ENCODE measurements around the gene CAPN5.

The CAPN5 gene

DNA sequence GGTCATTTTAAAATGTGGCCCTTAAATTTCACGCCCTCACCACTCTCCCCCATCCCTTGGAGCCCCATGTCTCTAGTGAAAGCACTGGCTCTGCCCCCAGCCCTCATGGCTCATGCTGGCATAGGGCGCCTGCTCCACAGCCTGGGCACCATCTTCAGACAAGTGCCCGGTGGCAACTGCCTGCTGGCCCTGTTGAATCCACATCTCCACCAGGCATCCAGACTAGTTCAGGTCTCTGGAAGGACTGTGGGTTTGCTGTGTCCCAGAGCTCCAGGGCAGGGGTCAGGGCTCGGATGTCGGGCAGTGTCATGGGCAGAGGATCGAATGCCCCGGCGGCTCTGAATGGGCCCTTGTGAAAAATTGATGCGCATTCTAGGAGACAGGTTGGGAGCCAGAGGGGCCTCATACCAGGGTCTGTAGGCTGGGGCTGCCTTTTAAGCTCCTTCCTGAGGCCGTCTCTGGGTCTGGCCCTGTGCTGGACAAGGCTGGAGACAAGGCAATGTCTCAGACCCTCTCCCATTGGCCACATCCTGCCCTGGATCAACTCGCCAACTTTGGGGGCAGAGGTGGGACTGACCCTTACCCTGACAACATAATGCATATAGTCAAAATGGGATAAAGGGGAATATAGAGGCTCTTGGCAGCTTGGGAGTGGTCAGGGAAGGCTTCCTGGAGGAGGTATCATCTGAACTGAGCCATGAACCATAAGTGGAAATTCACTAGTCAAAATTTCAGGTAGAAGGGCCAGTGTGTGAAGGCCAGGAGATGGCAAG is 62.5 kb downstream of the CAPN5 start:
- Mint-ChIP-seq H3K4me3 (no peak overlapping the region), H3K27ac (no peak overlapping the region), H3K4me1 (peaks cover 21% of the 10 kb centered on the region), H3K9me3 (no peaks in the 10 kb centered on the region), H3K36me3 (no peaks in the 10 kb centered on the region)
- ATAC-seq (no peak), DNase-seq (ENCODE audit: low spot score in 2 of 2) (no peak)

DNA sequence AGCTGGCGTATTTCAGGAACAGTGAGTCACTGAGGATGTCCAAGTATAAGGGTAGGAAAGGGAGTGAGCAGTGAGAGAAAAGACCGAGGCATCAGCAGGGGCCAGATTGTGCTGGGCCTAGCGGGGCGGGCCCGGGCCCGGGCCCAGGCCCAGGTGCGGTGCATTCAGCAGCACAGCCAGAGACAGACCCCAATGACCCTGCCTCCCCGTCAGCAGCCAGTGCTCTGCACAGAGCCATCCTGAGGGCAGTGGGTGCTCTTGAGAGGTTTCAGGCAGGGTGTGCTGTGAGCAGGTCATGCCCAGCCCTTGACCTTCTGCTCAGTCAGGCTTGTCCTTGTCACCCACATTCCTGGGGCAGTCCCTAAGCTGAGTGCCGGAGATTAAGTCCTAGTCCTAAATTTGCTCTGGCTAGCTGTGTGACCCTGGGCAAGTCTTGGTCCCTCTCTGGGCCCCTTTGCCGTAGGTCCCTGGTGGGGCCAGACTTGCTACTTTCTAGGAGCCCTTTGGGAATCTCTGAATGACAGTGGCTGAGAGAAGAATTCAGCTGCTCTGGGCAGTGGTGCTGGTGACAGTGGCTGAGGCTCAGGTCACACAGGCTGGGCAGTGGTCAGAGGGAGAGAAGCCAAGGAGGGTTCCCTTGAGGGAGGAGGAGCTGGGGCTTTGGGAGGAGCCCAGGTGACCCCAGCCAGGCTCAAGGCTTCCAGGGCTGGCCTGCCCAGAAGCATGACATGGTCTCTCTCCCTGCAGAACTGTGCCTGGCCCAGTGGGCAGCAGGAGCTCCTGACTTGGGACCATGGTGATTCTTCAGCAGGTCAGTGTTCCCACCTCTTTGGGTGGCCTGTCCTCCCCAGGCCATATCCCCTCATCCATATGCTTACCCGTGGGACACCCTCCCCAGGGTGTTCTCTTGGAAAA is 63.3 kb downstream of the CAPN5 start:
- no peak overlapping the region for H3K4me3 Mint-ChIP-seq
- peaks cover 23% of the 10 kb centered on the region for H3K4me1 Mint-ChIP-seq
- ATAC-seq (no peak), DNase-seq (ENCODE audit: low spot score in 2 of 2) (no peak)
- H3K9me3 Mint-ChIP-seq = no peaks in the 10 kb centered on the region
- no peak overlapping the region for H3K27ac Mint-ChIP-seq
- H3K36me3 Mint-ChIP-seq = no peaks in the 10 kb centered on the region

DNA sequence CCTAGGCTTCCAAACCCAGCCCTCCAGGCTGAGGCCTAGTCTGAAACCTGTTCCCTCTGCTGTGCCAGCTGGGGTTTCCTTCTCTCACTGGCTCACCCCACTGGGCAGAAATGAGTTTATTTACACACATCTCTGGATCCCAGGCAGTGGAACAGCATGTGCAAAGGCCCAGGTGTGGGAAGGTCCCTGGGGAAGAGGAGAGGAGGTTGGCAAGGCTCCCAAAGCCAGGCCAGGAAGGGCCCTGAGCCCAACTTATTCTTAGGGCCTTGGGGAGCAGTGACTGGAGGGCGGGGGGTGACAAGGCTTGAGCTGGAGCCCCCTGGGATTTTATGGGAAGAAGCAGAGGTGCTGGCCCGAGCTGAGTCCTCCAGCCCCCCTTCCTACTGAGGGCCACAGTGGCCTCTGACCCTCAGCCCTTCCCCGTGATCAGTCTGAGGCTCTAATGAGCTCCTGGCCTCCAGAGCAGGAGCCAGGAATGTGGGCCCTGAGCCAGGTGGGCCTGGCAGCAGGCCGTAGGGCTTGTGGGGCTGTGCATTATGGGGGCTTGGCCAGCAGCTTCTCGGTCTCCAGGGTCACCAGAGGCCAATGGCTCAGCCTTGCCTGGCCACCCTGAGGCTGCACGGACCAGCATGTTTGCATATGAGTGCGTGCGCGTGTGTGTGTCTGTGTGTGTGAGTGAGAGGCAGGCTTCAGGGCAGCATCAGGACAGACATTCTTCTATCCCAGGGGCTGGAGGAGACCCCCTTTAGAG is 64.2 kb downstream of the CAPN5 start:
- DNase-seq (ENCODE audit: low spot score in 2 of 2) = no peak
- Mint-ChIP-seq H3K27ac (no peak overlapping the region), H3K4me3 (no peak overlapping the region), H3K36me3 (no peaks in the 10 kb centered on the region), H3K4me1 (peaks cover 32% of the 10 kb centered on the region), H3K9me3 (no peaks in the 10 kb centered on the region)
- ATAC-seq = no peak

DNA sequence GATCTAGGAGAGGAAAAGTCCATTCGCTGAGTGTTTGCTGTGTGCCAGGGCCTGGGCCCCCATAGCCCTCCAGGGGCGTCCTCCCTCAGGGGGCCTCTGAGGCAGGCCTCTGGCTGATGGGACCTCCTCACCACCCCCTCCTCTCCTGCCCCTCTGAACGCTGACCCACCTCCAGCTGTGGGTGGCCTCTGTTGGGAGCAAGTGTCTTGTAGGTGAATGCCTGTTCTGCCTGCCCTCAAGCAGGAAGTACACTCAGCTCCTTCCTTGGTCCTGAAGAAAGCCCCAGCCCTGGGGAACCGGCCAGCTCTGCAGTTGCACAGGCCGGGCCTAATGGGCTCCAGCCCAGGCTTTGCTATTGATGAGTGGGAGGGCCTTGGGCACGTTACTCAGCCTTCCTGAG is 64.8 kb downstream of the CAPN5 start:
- H3K36me3 Mint-ChIP-seq = no peaks in the 10 kb centered on the region
- no peak overlapping the region for H3K27ac Mint-ChIP-seq
- ATAC-seq (no peak), DNase-seq (ENCODE audit: low spot score in 2 of 2) (no peak)
- peaks cover 32% of the 10 kb centered on the region for H3K4me1 Mint-ChIP-seq
- no peaks in the 10 kb centered on the region for H3K9me3 Mint-ChIP-seq
- H3K4me3 Mint-ChIP-seq = no peak overlapping the region

DNA sequence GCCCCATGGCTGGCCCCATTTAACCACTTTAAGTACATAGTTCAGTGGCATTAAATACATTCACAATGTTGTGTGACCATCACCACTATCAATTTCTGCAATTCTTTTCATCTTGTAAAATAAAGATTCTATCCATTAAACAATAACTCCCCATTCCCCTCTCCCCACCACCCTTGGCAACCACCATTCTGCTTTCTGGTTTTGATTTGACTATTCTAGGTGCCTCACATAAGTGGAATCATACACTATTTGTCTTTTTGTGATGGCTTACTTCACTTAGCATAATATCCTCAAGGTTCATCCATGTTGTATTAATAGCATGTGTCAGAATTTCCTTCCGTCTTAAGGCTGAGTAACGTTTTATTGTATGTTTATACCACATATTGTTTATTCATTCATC is 68.3 kb downstream of the CAPN5 start:
- peaks cover 23% of the 10 kb centered on the region for H3K4me1 Mint-ChIP-seq
- H3K4me3 Mint-ChIP-seq = no peak overlapping the region
- ATAC-seq = no peak
- H3K36me3 Mint-ChIP-seq = no peaks in the 10 kb centered on the region
- no peak overlapping the region for H3K27ac Mint-ChIP-seq
- H3K9me3 Mint-ChIP-seq = no peaks in the 10 kb centered on the region
- DNase-seq (ENCODE audit: low spot score in 2 of 2) = no peak

DNA sequence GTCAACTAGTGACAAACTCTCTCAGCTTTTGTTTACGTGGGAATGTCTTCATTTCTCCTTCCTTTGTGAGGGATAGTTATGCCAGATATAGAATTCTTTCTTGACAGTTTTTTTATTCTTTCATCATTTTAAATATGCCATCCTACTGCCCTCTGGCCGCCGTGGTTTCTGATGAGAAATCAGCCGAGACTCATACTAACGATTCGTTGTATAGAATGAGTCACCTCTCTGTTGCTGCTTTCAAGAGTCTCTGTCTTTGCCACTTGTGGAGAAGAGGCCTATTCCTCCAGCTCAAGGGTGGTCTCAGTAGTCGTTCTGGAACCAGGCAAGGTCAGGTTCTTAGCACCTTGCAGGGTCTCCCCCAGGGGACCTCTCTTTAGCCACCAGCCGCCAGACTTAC is 69.3 kb downstream of the CAPN5 start:
- no peak overlapping the region for H3K4me3 Mint-ChIP-seq
- ATAC-seq (peak; percentile 81), DNase-seq (ENCODE audit: low spot score in 2 of 2) (no peak)
- peak overlapping the region; percentile 14 for H3K27ac Mint-ChIP-seq
- peaks cover 23% of the 10 kb centered on the region for H3K4me1 Mint-ChIP-seq
- no peaks in the 10 kb centered on the region for H3K9me3 Mint-ChIP-seq
- no peaks in the 10 kb centered on the region for H3K36me3 Mint-ChIP-seq

DNA sequence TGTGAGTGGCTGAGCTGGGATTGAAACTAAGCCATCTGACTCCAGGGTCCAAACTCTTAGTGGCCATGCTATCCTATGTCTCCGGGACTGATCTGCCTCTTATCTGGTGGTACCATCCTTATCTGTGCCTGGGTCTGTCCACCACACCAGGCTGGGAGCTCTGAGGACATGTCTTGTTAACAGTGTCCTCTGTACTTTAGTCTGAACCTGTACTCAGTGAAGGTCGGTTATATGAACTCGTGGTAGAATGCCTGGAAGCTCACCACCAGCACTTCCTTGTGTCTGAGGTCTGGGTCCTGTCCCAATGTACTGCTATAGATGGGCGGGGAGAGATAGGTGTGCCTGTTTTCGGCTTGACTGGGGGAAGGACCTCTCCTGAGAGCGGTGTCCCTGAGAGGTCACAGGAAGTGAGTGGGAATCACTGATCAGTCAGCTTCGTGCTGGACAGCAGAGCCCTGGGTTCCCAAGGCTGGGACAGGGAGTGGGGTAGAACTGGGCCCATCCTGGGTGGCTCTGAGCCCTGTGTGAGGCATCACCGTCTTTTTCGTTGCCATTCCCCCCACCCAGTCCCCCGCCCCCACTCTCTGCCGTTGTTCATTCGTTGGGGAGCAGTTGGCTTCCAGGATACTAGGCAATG is 70.1 kb downstream of the CAPN5 start:
- peak overlapping the region; percentile 14 for H3K27ac Mint-ChIP-seq
- H3K4me1 Mint-ChIP-seq = peaks cover 28% of the 10 kb centered on the region
- peaks cover 2% of the 10 kb centered on the region for H3K36me3 Mint-ChIP-seq
- DNase-seq (ENCODE audit: low spot score in 2 of 2) = no peak
- no peaks in the 10 kb centered on the region for H3K9me3 Mint-ChIP-seq
- no peak overlapping the region for H3K4me3 Mint-ChIP-seq
- ATAC-seq = no peak

DNA sequence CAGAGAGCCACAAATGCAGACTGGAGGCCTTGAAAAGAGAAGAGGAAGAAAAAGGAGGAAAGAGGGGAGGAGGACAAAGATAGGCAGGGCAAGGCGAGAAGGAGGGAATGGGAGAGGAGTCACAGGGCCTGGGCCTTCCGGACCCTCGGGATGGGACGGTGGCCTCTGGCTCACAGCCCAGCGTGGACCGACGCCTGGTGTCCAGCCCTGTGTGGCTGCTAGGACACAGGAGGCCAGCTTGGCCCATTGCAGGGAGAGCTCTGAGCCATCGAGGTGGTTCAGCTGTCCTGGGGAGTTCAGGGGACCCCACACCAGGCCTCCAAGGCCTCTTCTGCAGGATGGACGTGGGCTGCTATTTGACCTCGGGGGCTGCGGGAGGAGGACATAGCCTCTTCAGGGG is 70.7 kb downstream of the CAPN5 start:
- no peak overlapping the region for H3K4me3 Mint-ChIP-seq
- no peak overlapping the region for H3K27ac Mint-ChIP-seq
- DNase-seq (ENCODE audit: low spot score in 2 of 2) (no peak), ATAC-seq (no peak)
- peaks cover 5% of the 10 kb centered on the region for H3K36me3 Mint-ChIP-seq
- peaks cover 33% of the 10 kb centered on the region for H3K4me1 Mint-ChIP-seq
- H3K9me3 Mint-ChIP-seq = no peaks in the 10 kb centered on the region

DNA sequence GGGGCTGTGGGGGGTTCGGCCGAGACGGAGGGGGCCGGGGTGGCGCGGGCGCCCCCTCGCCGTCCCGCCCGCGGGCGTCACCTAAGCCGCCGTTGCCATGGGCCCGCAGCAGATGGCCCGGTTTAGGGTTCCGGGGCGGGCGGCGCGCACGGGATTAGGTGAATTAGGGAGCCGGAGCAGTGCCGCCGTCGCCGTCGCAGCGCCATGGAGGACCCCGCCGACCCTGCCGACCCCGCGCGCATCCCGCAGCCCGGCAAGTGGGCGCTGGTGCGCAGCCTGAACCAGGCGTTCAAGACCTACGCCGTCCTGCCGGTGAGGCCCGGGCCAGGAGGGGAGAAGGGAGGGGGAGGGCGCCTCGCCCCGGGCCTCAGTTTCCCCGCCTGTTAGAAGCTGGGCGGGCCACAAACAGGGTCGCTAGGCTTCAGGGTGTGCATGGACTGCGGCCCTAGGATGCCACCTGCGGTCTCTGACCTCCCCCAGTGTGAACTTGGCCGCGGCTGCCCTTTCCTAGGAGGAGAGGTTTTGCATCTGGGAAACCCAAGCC is 71.4 kb downstream of the CAPN5 start:
- no peak for ATAC-seq
- Mint-ChIP-seq H3K27ac (no peak overlapping the region), H3K4me1 (peaks cover 41% of the 10 kb centered on the region), H3K4me3 (no peak overlapping the region), H3K36me3 (peaks cover 5% of the 10 kb centered on the region), H3K9me3 (no peaks in the 10 kb centered on the region)
- no peak for DNase-seq (ENCODE audit: low spot score in 2 of 2)

DNA sequence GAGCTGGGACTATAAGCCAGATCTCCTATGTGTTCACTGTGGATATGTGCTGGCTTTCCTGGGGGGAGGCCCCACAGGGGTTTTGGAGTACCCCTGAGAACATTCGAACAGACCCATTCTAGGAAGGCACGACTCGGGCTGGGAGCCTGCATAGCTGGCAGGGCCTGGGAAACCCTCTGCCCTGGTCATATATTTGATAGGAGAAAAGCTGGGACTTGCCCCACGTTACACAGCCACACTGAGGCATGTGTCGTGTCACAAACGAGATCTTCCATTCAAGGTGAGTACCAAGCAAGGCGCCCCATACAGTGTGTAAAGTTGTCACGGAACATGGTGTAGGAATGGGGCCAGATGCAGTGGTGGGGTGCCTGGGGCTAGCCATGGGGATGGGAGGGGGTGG is 72.4 kb downstream of the CAPN5 start:
- no peak overlapping the region for H3K4me3 Mint-ChIP-seq
- DNase-seq (ENCODE audit: low spot score in 2 of 2) (no peak), ATAC-seq (no peak)
- H3K27ac Mint-ChIP-seq = no peak overlapping the region
- no peaks in the 10 kb centered on the region for H3K9me3 Mint-ChIP-seq
- peaks cover 48% of the 10 kb centered on the region for H3K4me1 Mint-ChIP-seq
- H3K36me3 Mint-ChIP-seq = peaks cover 5% of the 10 kb centered on the region

DNA sequence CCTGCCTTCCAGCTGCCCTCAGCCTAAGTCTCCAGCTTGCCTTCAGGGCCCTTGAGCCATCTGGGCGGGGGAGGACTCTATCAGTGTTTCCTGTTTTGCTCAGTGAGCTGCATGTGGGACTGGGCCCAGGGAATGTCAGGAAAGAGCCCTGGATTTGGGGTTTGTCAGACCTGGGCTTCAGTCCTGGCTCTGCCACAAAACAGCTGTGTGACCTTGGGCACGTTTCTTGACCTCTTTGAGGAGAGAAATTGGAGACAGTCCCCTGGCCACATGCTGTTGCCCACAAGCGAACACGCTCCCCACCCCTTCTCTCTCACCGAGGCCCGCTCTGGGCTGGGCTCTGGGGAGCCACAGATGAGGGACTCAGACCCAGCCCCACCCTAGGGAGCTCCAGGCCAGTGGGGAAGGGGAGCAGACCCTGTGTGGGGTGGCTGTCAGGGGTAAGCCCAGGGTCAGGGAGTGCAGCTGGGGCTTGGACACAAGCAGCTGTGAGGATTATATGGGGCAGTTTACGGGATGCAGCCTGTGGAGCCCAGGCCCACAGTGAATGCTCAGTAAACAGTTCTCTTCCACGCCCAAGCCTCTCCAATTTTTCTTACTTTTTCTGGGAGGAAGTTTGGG is 73.6 kb downstream of the CAPN5 start:
- DNase-seq (ENCODE audit: low spot score in 2 of 2) (no peak), ATAC-seq (no peak)
- H3K4me3 Mint-ChIP-seq = no peak overlapping the region
- no peak overlapping the region for H3K27ac Mint-ChIP-seq
- H3K36me3 Mint-ChIP-seq = peaks cover 5% of the 10 kb centered on the region
- H3K4me1 Mint-ChIP-seq = peaks cover 43% of the 10 kb centered on the region
- no peaks in the 10 kb centered on the region for H3K9me3 Mint-ChIP-seq

DNA sequence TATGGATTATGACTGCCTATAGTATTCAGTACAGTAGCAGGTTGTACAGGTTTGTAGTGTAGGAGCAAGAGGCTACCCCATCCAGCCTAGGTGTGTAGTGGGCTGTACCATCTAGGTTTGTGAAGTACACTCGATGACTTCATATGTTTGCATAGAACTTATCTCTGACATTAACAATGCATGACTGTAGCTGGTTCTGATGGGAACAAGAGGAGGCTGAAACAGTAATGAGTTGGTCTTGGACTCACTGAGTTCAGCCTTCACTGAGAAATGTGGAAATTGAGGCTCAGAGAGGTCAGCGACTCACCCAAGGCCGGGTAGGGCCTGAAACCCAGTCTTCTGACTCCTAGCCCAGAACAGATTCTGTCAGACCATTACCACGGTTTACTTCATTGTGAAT is 74.3 kb downstream of the CAPN5 start:
- H3K4me3 Mint-ChIP-seq = no peak overlapping the region
- H3K27ac Mint-ChIP-seq = no peak overlapping the region
- H3K36me3 Mint-ChIP-seq = peaks cover 5% of the 10 kb centered on the region
- no peak for DNase-seq (ENCODE audit: low spot score in 2 of 2)
- ATAC-seq = peak; percentile 77
- peaks cover 36% of the 10 kb centered on the region for H3K4me1 Mint-ChIP-seq
- H3K9me3 Mint-ChIP-seq = no peaks in the 10 kb centered on the region

DNA sequence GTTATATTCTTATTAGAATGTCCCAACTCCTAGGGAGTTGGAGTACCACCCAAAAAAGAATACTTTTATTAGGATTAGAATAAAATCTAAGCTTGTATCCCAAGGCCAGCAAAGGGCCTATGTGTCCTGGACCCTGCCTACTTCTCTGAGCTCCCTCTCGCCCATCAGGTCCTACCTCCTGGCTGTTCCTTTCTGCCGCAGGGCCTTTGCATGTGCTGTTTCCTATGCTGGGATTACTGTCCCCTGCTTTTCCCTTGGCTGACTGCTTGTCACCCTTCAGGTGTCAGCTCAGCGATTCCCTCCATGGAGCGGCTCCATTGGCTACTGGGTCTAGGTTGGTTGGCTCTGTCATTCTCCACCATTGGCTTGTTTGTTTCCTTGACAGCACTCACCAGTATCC is 74.7 kb downstream of the CAPN5 start:
- peaks cover 5% of the 10 kb centered on the region for H3K36me3 Mint-ChIP-seq
- no peak overlapping the region for H3K4me3 Mint-ChIP-seq
- H3K27ac Mint-ChIP-seq = peak overlapping the region; percentile 63
- DNase-seq (ENCODE audit: low spot score in 2 of 2) = no peak
- H3K9me3 Mint-ChIP-seq = no peaks in the 10 kb centered on the region
- no peak for ATAC-seq
- H3K4me1 Mint-ChIP-seq = peaks cover 31% of the 10 kb centered on the region

DNA sequence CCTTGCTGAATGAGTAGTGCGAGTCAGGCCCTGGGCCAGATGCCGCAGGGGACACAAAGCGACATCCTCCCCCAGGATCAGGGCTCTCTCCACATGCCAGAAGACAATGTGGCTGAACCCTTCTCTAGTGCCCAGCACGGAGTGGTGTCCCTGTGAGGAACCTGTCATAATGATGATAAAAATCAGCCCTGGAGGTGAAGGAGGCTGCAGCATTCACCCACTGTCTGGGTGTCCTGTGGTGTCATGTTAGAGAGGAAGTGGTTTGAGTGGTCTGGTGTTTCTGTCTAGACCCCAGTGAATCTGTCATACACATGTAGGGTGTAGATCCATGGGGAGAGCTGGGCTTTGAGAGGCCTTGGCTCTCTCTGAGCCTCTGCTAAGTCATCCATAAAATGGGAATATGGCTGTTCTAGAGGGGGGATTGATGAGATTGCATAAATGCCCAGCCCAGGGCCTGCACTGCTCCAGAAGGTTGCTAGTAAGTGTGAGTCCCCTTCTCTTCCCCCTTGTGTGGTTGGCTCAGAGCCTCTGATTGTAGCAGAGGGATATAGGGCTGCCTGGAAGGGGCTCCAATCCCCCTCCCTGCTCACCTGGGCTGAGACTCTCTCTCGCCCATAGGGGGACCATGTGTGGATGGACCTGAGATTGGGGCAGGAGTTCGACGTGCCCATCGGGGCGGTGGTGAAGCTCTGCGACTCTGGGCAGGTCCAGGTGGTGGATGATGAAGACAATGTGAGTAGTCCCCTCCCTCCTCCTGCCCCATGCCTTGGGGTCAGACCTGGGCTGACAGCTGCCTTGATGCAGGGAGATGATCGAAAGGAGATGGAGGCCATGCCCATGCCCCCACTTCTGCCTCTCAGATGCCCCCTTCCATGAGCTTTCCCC is 75.6 kb downstream of the CAPN5 start:
- ATAC-seq = peak; percentile 89
- Mint-ChIP-seq H3K4me3 (peak overlapping the region; percentile 26), H3K27ac (peak overlapping the region; percentile 63), H3K9me3 (no peaks in the 10 kb centered on the region), H3K4me1 (peaks cover 29% of the 10 kb centered on the region), H3K36me3 (peaks cover 5% of the 10 kb centered on the region)
- DNase-seq (ENCODE audit: low spot score in 2 of 2) = peak in 1 of 2 donors; percentile 63

Data from stimulated activated effector memory CD8-positive, alpha-beta T cell treated with anti-CD3 and anti-CD28 coated beads, Interleukin-12 subunit alpha, Interleukin-12 subunit beta, amount 100 ng/mL, for 72 hours (primary cell).